ENCODE results near the gene LGALS3BP.

Gene LGALS3BP

DNA sequence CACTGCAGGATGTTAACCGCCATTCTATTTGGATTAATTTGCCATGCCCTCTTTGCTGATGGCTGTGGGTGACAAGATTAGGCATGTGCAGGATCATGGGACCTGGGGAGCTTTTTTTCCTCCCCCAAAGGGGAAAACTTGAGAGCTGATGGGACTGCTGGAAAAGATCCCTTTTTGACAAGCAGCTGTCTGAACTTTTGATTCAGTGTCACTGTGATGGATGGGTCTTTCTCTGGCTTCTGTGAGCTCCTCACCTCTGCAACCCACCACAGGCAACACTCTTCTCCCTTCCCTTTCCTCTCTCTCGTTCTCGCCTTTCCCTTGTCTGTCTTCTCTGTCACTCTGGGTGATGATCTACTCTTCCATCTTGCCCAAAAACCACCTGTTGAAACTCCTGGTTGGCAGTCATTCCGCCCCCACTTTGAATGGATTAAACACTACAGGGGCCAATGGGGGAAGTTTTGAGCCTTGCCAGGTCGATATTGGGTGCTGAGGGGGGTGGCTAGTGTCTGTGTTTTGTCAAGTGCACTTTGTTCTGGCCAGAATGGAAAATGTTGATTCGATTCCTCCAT is 32.9 kb upstream of the LGALS3BP start:
- DNase-seq (ENCODE audit: low spot score) = no peak

- no peak for DNase-seq (ENCODE audit: low spot score)
Measured at GRCh38 chr17:79011451-79012147, 31.9 kb upstream of the LGALS3BP start.

DNA sequence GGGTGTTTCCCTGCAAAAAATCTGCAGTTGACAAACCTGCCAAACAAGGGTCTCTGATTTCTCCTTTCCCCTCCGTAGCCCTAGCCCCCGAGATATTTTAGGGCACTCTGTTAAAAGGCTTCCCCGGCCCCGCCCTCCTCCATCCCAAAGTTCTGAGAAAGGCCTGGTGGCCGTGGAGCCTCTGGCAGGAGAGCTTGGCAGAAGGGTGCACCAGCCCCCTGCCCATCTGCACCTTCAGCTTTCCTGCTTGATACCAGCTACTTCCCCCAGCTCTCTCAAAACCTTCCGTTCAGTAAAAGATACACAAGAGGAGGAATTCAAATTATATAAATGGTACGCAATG is 30.6 kb upstream of the LGALS3BP start:
- no peak for DNase-seq (ENCODE audit: low spot score)

- peak; percentile 100 for DNase-seq (ENCODE audit: low spot score)
Measured at GRCh38 chr17:79009397-79010303, 29.9 kb upstream of the LGALS3BP start, which contains the start of gene CANT1. CANT1 (minus strand) TSS chr17:79009764; CDS start chr17:78997622, 12,142 bp downstream.

DNA sequence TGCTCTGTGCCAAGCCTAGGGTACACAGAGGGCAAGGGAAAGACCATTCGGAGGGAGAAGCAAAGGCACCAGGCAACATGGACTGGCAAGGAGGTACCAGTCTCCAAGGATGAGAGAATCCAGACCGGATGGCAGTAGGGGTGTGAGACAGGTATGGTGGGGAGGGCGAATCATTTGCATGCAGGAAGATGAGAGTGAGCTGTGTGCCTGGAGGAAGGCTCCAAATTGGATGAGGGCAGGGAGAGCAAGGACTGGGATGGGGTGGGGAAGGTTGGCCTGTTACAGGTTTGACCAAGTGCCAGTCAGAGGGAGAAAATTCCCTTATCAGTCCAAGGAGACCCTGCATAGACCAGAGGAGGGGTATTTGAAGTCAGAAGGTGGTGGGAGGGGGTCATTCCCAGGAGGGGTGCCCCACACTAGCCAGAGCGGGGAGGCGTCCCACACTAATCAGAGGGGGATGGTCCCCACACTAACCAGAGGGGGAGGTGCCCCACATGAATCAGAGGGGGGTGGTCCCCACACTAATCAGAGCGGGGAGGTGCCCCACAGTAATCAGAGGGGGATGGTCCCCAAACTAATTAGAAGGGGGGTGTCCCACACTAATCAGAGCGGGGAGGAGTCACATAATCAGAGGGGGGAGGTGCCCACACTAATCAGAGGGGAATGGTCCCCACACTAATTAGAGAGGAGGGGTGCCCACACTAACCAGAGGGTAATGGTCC is 29.1 kb upstream of the LGALS3BP start:
- no peak for DNase-seq (ENCODE audit: low spot score)

DNA sequence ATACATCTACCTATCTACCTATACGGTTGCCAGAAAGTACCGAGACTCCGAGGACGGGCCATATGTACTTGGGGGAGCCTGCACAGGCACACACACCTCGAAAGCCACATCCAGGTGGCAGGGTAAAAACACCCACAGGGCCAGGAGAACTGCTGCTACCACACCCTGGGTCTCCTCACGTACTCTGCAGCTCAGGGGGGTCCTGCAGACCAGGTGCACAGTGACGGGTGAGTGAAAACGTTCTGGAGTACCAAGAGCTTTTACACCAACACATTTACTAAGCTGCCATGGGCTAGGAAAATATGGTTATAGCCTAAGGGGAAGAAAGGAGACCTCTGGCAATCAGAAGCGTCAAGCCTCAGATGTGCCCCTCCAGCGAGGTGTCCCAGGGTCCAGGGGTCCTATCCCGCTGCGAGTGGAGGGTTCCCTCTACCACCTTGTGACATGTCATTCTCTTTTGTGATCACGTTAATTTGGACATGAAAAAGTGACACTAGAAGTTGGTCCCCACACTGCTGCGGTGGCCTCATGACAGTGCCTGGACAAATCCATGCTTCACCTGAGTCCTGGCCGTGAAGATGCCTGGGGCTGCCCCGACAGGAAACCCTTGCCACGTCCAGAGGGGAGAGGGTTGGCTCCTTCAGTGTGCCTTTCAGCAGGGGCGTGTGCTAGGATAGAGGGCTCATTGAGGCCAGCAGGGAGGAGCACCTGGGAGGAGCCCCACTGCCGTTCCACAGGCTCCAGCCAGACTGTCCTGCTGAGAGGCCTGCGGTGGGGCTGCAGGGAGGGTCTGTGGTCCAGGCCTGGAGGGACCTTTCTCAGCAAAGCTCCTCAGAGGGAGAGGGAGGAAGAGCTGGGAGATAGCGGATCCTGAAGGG is 28.0 kb upstream of the LGALS3BP start:
- no peak for DNase-seq (ENCODE audit: low spot score)

DNA sequence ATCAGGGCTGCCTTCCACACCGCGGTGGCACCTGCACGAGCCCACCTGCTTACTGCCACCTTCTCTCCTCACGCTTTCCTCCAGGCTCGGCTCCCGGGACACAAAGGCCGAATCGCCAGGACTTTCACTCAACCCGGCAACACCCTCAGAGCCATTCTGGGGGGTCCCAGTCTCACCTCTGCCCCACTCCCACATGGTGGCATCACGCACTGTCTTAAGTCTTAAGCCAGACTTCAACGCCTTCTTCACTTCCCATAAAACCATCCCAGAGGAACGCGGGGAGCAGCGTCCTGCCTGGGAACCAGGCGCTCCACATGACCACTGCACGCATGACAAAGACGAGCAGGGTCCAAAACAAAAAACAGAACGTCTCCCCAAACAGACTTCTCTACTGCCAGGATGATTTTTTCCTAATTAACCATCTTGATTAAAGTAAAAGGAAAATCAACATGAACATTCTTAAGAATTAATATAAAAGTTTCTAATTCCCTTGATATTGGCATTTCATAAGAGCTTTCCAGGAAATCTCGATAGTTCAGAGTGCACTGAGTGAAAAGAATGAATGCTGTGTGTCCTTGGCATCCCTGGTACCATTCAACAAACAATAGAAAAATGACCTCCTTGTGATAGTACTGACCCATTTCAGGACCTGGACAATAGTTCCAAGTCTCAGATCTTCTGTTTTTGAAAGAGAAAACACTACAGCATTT is 27.2 kb upstream of the LGALS3BP start:
- no peak for DNase-seq (ENCODE audit: low spot score)

DNA sequence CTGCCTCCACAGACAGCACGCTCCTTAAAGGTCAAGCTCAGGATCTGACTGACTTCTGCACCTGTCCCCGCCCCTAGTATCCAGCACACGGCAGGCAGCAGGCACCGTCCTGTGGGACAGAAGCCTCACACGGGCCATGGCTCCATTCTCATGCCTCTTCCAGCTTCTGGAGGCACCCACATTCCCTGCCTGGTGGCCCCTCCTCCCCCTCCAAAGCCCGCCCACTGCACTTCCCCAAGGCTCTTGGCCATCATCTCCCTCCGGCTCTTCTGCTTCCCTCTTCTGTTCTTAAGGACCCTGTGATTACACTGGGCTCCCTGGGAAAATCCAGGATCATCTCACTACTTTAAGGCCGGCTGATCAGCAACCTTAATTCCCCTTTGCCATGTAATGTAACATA is 26.3 kb upstream of the LGALS3BP start:
- DNase-seq (ENCODE audit: low spot score) = no peak

DNA sequence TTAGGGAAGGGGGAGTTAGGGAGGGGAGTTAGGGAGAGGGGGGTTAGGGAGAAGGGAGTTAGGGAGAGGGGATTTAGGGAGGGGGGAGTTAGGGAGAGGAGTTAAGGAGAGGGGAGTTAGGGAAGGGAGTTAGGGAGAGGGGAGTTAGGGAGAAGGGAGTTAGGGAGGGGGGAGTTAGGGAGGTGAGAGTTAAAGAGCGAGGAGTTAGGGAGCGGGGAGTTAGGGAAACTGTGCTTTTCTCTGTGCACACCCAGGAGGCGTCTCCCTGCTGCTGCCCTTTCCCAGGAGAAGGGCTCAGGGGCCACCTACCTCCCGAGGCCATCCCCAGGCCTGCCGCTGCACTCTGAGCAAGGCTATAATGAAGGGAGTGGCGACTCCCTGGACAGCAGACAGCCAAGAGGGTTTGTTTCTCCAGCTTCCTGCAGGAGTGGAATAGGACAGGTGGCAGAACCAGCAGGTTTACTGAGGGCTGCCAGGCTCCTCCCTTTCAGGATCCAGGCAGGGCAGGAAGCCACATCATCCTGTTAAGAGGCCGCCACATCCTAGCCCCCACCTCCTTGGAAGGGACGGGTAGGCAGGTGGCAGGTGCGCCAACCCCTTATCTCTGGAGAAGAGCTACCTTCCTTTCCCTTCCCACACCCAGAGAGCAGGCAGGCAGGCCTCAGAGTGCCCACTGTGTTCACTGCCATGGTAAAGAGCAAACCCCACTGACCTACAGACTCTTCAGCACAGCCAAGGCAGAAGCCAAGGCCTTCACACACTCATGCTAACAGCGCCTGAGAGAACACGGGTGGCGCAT is 25.5 kb upstream of the LGALS3BP start:
- no peak for DNase-seq (ENCODE audit: low spot score)

DNA sequence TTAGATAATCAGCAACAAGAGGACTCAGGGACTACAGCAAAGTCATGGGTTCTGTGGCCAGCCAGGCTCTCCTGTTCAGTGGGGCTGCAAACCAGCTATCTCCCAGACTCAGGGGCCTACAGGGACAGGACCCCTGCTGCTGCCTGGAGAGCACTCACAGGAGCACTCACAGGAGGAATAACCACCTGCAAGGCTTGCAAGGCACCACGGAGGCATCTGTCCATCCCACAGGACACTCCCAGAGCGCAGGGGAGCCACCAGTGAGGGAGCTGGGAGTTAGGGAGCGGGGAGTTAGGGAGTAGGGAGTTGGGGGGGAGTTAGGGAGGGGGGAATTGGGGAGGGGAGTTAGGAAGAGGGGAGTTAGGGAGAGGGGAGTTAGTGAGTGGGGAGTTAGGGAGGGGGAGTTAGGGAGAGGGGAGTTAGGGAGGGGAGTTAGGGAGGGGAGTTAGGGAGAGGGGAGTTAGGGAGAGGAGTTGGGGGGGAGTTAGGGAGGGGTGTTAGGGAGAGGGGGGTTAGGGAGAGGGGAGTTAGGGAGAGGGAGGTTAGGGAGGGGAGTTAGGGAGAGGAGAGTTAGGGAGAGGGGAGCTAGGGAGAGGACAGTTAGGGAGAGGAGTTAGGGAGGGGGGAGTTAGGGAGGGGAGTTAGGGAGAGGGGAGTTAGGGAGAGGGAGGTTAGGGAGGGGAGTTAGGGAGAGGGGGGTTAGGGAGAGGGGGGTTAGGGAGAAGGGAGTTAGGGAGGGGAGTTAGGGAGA is 24.1 kb upstream of the LGALS3BP start:
- DNase-seq (ENCODE audit: low spot score) = no peak

- DNase-seq (ENCODE audit: low spot score) = no peak
Measured at GRCh38 chr17:79002796-79003593, 23.3 kb upstream of the LGALS3BP start.

GRCh38 chr17:79002291-79002690 is 22.6 kb upstream of the LGALS3BP start:
- DNase-seq (ENCODE audit: low spot score) = no peak

DNA sequence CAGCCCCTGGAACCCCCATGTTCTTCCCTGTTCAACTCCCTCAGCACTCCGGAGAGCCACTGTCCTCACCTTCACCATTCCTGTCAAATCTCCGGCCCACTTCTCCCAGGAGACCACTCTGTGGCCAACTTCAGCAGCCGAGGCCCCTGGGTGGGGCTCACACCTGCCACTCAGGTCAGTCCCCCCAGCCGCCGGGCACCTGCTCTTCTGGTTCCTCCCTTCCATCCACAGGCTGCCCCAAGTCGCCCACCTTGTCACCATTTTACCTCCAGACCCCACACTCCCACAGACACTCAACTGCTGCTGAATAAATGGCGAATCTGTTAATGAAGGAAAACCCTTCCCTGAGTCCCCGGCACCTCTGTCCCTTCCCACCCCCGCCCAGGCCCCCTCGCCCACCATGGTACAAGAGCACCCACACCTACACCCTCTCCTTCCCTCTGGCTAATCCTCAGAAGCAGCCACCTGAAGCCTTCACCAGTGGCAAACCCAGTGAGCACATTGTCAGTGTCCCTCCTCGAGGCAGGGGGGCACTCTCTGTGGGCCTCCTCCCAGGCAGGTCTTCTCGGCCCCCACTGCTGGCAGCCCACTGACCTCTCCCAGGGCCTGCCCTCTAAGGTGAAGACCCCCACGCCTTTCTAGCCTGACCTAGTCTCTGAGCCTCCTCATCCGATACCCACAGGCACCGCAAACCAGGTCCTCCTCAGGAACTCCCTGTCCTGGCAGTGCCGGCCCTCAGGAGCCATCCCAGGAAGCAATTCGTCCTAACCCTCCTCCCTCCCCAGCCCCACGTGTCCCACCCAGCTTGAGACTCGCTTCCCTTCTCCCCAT is 21.7 kb upstream of the LGALS3BP start:
- no peak for DNase-seq (ENCODE audit: low spot score)

GRCh38 chr17:79000396-79001189 is 20.9 kb upstream of the LGALS3BP start:
- DNase-seq (ENCODE audit: low spot score) = no peak

DNA sequence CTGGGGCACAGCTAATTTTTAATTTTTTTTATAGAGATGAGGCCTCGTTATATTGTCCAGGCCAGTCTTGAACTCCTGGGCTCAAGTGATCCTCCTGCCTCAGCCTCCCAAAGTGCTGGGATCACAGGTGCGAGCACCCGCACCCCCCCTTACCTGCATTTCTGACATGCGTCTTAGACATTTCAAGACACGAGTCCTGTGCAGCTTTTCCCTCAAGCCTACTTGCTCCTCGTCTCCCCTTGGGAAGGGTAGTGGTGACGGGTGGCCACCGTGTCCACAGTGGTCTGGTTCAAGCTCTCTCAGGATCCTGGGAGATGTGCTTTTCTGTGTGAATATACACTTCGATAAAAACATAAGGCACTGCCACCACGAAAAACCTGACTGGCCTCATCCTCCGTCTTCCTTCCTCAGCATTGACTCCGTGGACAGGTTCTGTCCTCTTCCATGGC is 20.2 kb upstream of the LGALS3BP start:
- no peak for DNase-seq (ENCODE audit: low spot score)

GRCh38 chr17:78999056-78999768 is 19.5 kb upstream of the LGALS3BP start:
- DNase-seq (ENCODE audit: low spot score) = peak; percentile 7
